Measurements from ENCODE around the gene DIP2C. TPM values are rescaled to one million over a fixed set of nuclear protein-coding genes. Genes with fewer than 3 reads are reported as not detected.

DIP2C gene
- total RNA-seq, 3 donors from 2014 or later = 8.0 to 72.0 (median 8.5) TPM

- Histone ChIP-seq H3K36me3 (ENCODE audit: low read depth) (no peaks in the 10 kb centered on the region), H3K4me1 (ENCODE audit: low read depth) (peaks cover 3% of the 10 kb centered on the region), H3K9me3 (no peaks in the 10 kb centered on the region), H3K4me3 (no peak overlapping the region)
- no peak for ATAC-seq
- intact Hi-C loops (cut with DNase I, micrococcal nuclease) = no loop called here
- TF ChIP-seq CTCF (IDR thresholded peaks at IDR 0.05) = no peak
- DNase-seq = no peak
These were observed 298.9 kb downstream of the DIP2C start for GRCh38 chr10:390449-391100.

GRCh38 chr10:389836-390448 lies 299.5 kb downstream of the DIP2C start:
- Histone ChIP-seq H3K9me3 (no peaks in the 10 kb centered on the region), H3K4me1 (ENCODE audit: low read depth) (peaks cover 3% of the 10 kb centered on the region), H3K4me3 (no peak overlapping the region), H3K36me3 (ENCODE audit: low read depth) (no peaks in the 10 kb centered on the region)
- intact Hi-C loops (cut with DNase I, micrococcal nuclease) = no loop called here
- no peak for DNase-seq
- no peak for TF ChIP-seq CTCF (IDR thresholded peaks at IDR 0.05)
- no peak for ATAC-seq

- H3K36me3 ChIP-seq (ENCODE audit: low read depth) = no peaks in the 10 kb centered on the region
- peaks cover 3% of the 10 kb centered on the region for H3K4me1 ChIP-seq (ENCODE audit: low read depth)
- intact Hi-C loops (cut with DNase I, micrococcal nuclease) = no loop called here
These were observed 300.1 kb downstream of the DIP2C start for GRCh38 chr10:389261-389790.

GRCh38 chr10:388661-389045 lies 300.8 kb downstream of the DIP2C start:
- no peak for ATAC-seq

More at GRCh38 chr10:389261-389790, 300.1 kb downstream of the DIP2C start:
- Histone ChIP-seq H3K9me3 (no peaks in the 10 kb centered on the region), H3K4me3 (no peak overlapping the region)
- DNase-seq (no peak), ATAC-seq (no peak)
- TF ChIP-seq CTCF (IDR thresholded peaks at IDR 0.05) = no peak

More at GRCh38 chr10:388661-389045, 300.8 kb downstream of the DIP2C start:
- no peak for DNase-seq
- TF ChIP-seq CTCF (IDR thresholded peaks at IDR 0.05) = no peak
- intact Hi-C loops (cut with DNase I, micrococcal nuclease) = no loop called here
- Histone ChIP-seq H3K4me1 (ENCODE audit: low read depth) (peaks cover 3% of the 10 kb centered on the region), H3K4me3 (no peak overlapping the region), H3K9me3 (no peaks in the 10 kb centered on the region), H3K36me3 (ENCODE audit: low read depth) (no peaks in the 10 kb centered on the region)

Measured in mucosa of descending colon (tissue), 3 donors.